Neural progenitor cell (in vitro differentiated cells): ENCODE data around the gene KAZN.

ENCODE experiments used
- EZH2 ChIP-seq: fragments of 200-600 bp; sonication (generic); IDR thresholded peaks from 2 replicates; pipeline ENCODE4 v1.6.1; 2017; ENCODE audit warnings: antibody characterized with exemption, mild to moderate bottlenecking, moderate library complexity
- EZH2phosphoT487 ChIP-seq: fragments of 200-600 bp; sonication (generic); IDR thresholded peaks from 2 replicates; pipeline ENCODE4 v1.6.1; 2017; ENCODE audit warnings: antibody characterized with exemption
- TF ChIP-seq, protein P1 (sequence below): fragments of 200-600 bp; sonication (generic); IDR thresholded peaks from 2 replicates; pipeline ENCODE4 v1.5.1; 2017; ENCODE audit warnings: antibody characterized with exemption, mild to moderate bottlenecking

DNA sequence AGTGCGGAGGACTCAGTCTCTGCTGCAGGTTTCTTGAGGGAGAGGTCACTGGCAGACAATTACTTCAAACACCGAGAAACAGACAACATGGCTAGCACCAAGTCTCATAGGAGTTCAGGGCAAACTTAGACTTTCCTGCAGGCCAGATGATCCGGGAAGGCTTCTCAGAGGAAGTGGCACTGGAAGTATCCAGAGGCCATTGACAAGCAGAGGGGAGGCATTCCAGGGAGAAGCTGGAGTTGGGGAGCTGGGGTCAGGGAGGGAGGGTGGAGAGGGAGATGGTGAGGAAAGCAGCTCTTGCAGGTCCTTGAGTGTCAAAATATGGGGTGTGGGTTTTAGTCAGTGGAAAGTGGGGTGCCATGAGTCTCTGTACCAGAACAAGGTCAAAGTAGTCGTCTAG is 147.9 kb downstream of the KAZN start:
- TF ChIP-seq EZH2 (no peak), EZH2phosphoT487 (no peak)
- TF ChIP-seq, protein P1, sequence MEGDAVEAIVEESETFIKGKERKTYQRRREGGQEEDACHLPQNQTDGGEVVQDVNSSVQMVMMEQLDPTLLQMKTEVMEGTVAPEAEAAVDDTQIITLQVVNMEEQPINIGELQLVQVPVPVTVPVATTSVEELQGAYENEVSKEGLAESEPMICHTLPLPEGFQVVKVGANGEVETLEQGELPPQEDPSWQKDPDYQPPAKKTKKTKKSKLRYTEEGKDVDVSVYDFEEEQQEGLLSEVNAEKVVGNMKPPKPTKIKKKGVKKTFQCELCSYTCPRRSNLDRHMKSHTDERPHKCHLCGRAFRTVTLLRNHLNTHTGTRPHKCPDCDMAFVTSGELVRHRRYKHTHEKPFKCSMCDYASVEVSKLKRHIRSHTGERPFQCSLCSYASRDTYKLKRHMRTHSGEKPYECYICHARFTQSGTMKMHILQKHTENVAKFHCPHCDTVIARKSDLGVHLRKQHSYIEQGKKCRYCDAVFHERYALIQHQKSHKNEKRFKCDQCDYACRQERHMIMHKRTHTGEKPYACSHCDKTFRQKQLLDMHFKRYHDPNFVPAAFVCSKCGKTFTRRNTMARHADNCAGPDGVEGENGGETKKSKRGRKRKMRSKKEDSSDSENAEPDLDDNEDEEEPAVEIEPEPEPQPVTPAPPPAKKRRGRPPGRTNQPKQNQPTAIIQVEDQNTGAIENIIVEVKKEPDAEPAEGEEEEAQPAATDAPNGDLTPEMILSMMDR: no peak
